Measurements from ENCODE around the gene SF3A2. TPM values are rescaled to one million over a fixed set of nuclear protein-coding genes. Genes with fewer than 3 reads are reported as not detected.

Gene SF3A2
- total RNA-seq, 2 experiments from 2014 or later: 124 to 206 TPM

DNA sequence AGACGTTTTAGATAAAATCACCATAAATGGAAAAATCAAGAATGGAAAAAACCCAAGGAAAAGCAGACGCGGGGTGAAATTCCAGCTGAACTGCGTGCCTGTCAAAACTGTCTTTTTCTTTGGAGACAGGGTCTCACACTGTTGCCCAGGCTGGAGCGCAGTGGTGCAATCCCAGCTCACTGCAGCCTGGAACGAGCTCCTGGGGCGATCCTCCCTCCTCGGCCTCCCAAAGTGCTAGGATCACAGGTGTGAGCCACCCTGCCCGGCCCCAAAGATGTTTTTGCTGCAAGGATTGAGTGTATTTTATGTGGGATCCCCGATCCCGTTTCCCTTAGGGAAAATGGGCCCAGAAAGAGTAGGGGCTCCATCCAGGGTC is 46.2 kb downstream of the SF3A2 start:
- no peaks in the 10 kb centered on the region for H3K36me3 ChIP-seq (ENCODE audit: insufficient read depth, low read length)
- no peak for DNase-seq (ENCODE audit: low spot score)
- H3K9me2 ChIP-seq (ENCODE audit: insufficient read depth, low read length): no peaks in the 10 kb centered on the region
- ChIA-PET POLR2A (no interaction called here), CTCF (ENCODE audit: unreplicated experiment) (no interaction called here)
- H3K4me3 ChIP-seq (ENCODE audit: low read depth, low read length, poor library complexity, severe bottlenecking): no peak overlapping the region
- TF ChIP-seq, protein P1, sequence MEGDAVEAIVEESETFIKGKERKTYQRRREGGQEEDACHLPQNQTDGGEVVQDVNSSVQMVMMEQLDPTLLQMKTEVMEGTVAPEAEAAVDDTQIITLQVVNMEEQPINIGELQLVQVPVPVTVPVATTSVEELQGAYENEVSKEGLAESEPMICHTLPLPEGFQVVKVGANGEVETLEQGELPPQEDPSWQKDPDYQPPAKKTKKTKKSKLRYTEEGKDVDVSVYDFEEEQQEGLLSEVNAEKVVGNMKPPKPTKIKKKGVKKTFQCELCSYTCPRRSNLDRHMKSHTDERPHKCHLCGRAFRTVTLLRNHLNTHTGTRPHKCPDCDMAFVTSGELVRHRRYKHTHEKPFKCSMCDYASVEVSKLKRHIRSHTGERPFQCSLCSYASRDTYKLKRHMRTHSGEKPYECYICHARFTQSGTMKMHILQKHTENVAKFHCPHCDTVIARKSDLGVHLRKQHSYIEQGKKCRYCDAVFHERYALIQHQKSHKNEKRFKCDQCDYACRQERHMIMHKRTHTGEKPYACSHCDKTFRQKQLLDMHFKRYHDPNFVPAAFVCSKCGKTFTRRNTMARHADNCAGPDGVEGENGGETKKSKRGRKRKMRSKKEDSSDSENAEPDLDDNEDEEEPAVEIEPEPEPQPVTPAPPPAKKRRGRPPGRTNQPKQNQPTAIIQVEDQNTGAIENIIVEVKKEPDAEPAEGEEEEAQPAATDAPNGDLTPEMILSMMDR (conservative IDR thresholded peaks at IDR 0.05; ENCODE audit: low read length): no peak
- no peak for TF ChIP-seq EZH2phosphoT487 (IDR thresholded peaks at IDR 0.05; ENCODE audit: borderline replicate concordance, low read depth, low read length)
- no peak overlapping the region for H3K4me2 ChIP-seq (ENCODE audit: low read length)
- intact Hi-C loops (cut with micrococcal nuclease; ENCODE audit: unreplicated experiment): no loop called here
- BruUV-seq (replicated peaks): no TSS peak
- H3K27ac ChIP-seq (ENCODE audit: low read depth, low read length, poor library complexity, severe bottlenecking): no peak overlapping the region
- no peaks in the 10 kb centered on the region for H3K9me3 ChIP-seq (ENCODE audit: low read length)
- H2AFZ ChIP-seq (ENCODE audit: low read length): no peak overlapping the region
- no peaks in the 10 kb centered on the region for H4K20me1 ChIP-seq (ENCODE audit: insufficient read depth, low read length)
- no peaks in the 10 kb centered on the region for H3K79me2 ChIP-seq (ENCODE audit: insufficient read depth, low read depth, low read length)
- peaks cover 19% of the 10 kb centered on the region for H3K4me1 ChIP-seq (ENCODE audit: insufficient read depth, low read length, poor library complexity, severe bottlenecking)

DNA sequence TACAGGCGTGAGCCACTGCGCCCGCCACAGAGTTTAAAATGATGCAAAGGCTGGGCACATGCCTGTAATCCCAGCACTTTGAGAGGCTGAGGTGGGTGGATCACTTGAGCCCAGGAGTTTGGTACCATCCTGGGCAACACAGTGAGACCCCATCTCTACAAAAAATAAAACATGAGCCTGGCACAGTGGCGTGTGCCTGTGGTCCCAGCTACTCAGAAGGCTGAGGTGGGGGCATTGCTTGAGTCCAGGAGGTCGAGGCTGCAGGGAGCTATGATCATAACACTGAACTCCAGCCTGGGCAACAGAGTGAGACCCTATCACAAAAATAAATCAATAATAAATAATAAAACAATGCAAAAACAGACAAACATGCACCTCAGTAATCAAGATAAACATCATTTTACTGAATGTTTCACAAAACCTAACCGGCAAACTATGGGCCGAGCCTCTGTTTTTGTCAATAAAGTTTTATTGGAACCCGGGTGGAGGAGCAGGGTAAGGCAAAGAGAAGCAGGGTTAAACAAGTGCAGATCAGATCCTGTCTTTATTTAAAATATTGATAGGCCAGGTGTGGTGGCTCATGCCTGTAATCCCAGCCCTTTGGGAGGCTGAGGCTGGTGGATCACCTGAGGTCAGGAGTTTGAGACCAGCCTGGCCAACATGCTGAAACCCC is 47.3 kb downstream of the SF3A2 start:
- CTCF ChIA-PET (ENCODE audit: unreplicated experiment): no interaction called here
- Histone ChIP-seq H3K27ac (ENCODE audit: low read depth, low read length, poor library complexity, severe bottlenecking) (no peak overlapping the region), H3K79me2 (ENCODE audit: insufficient read depth, low read depth, low read length) (no peaks in the 10 kb centered on the region), H3K36me3 (ENCODE audit: insufficient read depth, low read length) (no peaks in the 10 kb centered on the region), H3K4me3 (ENCODE audit: low read depth, low read length, poor library complexity, severe bottlenecking) (no peak overlapping the region), H3K4me2 (ENCODE audit: low read length) (no peak overlapping the region), H2AFZ (ENCODE audit: low read length) (no peak overlapping the region), H4K20me1 (ENCODE audit: insufficient read depth, low read length) (no peaks in the 10 kb centered on the region), H3K9me2 (ENCODE audit: insufficient read depth, low read length) (no peaks in the 10 kb centered on the region), H3K4me1 (ENCODE audit: insufficient read depth, low read length, poor library complexity, severe bottlenecking) (peaks cover 30% of the 10 kb centered on the region), H3K9me3 (ENCODE audit: low read length) (no peaks in the 10 kb centered on the region)
- POLR2A ChIA-PET: no interaction called here
- no peak for DNase-seq (ENCODE audit: low spot score)
- TF ChIP-seq EZH2phosphoT487 (IDR thresholded peaks at IDR 0.05; ENCODE audit: borderline replicate concordance, low read depth, low read length): no peak
- TF ChIP-seq, protein P1 (conservative IDR thresholded peaks at IDR 0.05; ENCODE audit: low read length): no peak
- no TSS peak for BruUV-seq (replicated peaks)
- intact Hi-C loops (cut with micrococcal nuclease; ENCODE audit: unreplicated experiment): no loop called here

DNA sequence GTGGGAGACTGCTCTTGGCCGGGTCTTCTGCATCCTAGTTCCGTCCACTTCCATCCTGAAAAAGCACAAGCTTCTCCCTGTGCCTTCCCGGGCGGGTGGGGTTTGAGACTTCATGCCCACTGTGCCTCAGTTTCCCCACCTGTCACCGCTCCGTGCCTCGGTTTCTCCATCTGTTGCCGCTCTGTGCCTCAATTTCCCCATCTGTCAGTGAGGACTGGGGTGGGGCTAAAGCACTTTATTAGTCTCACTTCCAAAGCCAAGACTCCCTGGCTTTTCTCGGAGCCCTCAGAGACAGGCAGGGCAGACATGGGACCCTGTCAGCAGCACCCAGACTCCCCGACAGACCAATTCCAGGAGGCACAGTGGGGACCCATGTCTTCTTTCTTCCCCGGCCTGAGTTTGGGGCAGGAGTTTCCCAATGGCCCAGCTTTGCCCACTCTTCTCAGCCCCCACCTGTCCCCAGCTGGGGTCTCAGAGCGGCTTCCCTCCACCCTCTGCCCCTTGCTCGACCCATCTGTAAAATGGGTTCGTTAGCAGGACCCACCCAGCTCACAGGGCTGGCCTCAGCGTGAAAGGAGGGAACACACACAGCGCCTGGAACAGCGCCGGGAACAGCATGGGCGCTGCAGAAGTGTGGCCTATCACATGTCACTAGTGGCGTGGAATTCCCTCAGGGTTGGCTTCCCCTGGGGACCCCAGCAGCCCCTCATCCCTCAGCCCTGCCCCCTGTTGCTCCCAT is 49.9 kb downstream of the SF3A2 start:
- Histone ChIP-seq H3K9me2 (ENCODE audit: insufficient read depth, low read length) (no peaks in the 10 kb centered on the region), H3K4me1 (ENCODE audit: insufficient read depth, low read length, poor library complexity, severe bottlenecking) (peaks cover 48% of the 10 kb centered on the region), H3K79me2 (ENCODE audit: insufficient read depth, low read depth, low read length) (no peaks in the 10 kb centered on the region), H3K27ac (ENCODE audit: low read depth, low read length, poor library complexity, severe bottlenecking) (no peak overlapping the region), H3K9me3 (ENCODE audit: low read length) (no peaks in the 10 kb centered on the region), H2AFZ (ENCODE audit: low read length) (no peak overlapping the region), H3K4me2 (ENCODE audit: low read length) (no peak overlapping the region), H4K20me1 (ENCODE audit: insufficient read depth, low read length) (no peaks in the 10 kb centered on the region), H3K4me3 (ENCODE audit: low read depth, low read length, poor library complexity, severe bottlenecking) (no peak overlapping the region), H3K36me3 (ENCODE audit: insufficient read depth, low read length) (no peaks in the 10 kb centered on the region)
- TF ChIP-seq, protein P1 (conservative IDR thresholded peaks at IDR 0.05; ENCODE audit: low read length): no peak
- intact Hi-C loops (cut with micrococcal nuclease; ENCODE audit: unreplicated experiment): no loop called here
- ChIA-PET POLR2A (no interaction called here), CTCF (ENCODE audit: unreplicated experiment) (no interaction called here)
- BruUV-seq (replicated peaks): no TSS peak
- no peak for DNase-seq (ENCODE audit: low spot score)

Measured in OCI-LY7 (cell line).